GM12878 (cell line): Measurements from ENCODE around the gene CDK17. TPM values are rescaled to one million over a fixed set of nuclear protein-coding genes. Genes with fewer than 3 reads are reported as not detected.

ENCODE experiments used
- BCLAF1 ChIP-seq: fragments of 450-650 bp; IDR thresholded peaks from 2 replicates; pipeline ENCODE4 v1.6.1; 2017; ENCODE audit warnings: antibody characterized with exemption, mild to moderate bottlenecking, moderate library complexity
- BMI1 ChIP-seq: fragments of 450-650 bp; IDR thresholded peaks from 2 replicates; pipeline ENCODE4 v1.6.1; 2016; ENCODE audit warnings: mild to moderate bottlenecking, moderate library complexity, borderline replicate concordance
- CUX1 ChIP-seq: IDR thresholded peaks from 2 replicates; pipeline ENCODE4 v1.6.1; 2012; ENCODE audit warnings: improper control_type of control experiment, low read depth, low read length; ENCODE audit not compliant: insufficient replicate concordance
- FOXM1 ChIP-seq: IDR thresholded peaks from 2 replicates; pipeline ENCODE4 v1.6.1; 2012; ENCODE audit warnings: low read depth, mild to moderate bottlenecking, inconsistent platforms, low read length, moderate library complexity
- MAX ChIP-seq: IDR thresholded peaks from 2 replicates; pipeline ENCODE4 v1.6.1; 2012; ENCODE audit warnings: low read depth, low read length, improper control_type of control experiment
- MXI1 ChIP-seq: fragments of 150-350 bp; IDR thresholded peaks from 2 replicates; pipeline ENCODE4 v1.6.1; 2011; ENCODE audit warnings: low read depth, mild to moderate bottlenecking, inconsistent platforms, low read length, improper control_type of control experiment
- NFYA ChIP-seq: IDR thresholded peaks from 2 replicates; pipeline ENCODE4 v1.6.1; 2011; ENCODE audit warnings: low read depth, mild to moderate bottlenecking, low read length, improper control_type of control experiment, borderline replicate concordance
- POLR2AphosphoS5 ChIP-seq: IDR thresholded peaks from 2 replicates; pipeline ENCODE4 v1.6.1; 2011; ENCODE audit warnings: mild to moderate bottlenecking, low read length, inconsistent platforms
- RB1 ChIP-seq: fragments of 450-650 bp; formaldehyde crosslinking; IDR thresholded peaks from 2 replicates; pipeline ENCODE4 v1.6.1; 2017; ENCODE audit warnings: mild to moderate bottlenecking, borderline replicate concordance
- RFX5 ChIP-seq: IDR thresholded peaks from 2 replicates; pipeline ENCODE4 v1.6.1; 2011; ENCODE audit warnings: low read depth, low read length, improper control_type of control experiment
- SKIL ChIP-seq: fragments of 450-650 bp; IDR thresholded peaks from 2 replicates; pipeline ENCODE4 v1.6.1; 2017; ENCODE audit warnings: mild to moderate bottlenecking, low read depth, inconsistent platforms; ENCODE audit not compliant: poor library complexity, severe bottlenecking
- TAF1 ChIP-seq: IDR thresholded peaks from 2 replicates; pipeline ENCODE4 v1.6.1; 2011; ENCODE audit warnings: mild to moderate bottlenecking, low read depth, low read length, borderline replicate concordance
- TCF3 ChIP-seq: IDR thresholded peaks from 2 replicates; pipeline ENCODE4 v1.6.1; 2012; ENCODE audit warnings: low read depth, mild to moderate bottlenecking, low read length, borderline replicate concordance; ENCODE audit not compliant: insufficient read depth
- USF1 ChIP-seq: IDR thresholded peaks from 2 replicates; pipeline ENCODE4 v1.6.1; 2011; ENCODE audit warnings: borderline replicate concordance, low read depth, mild to moderate bottlenecking, moderate library complexity, mixed read lengths, low read length; ENCODE audit not compliant: insufficient read depth; ENCODE audit errors: extremely low read length
- polyA plus RNA-seq, 11 experiments: library from polyadenylated mRNA; depleted of rRNA in 4 of 11; unstranded in 6 of 11; stranded (reverse) in 5 of 11; fragments of >200 nt; fragmentation: Nextera tagmentation in 4 of 11; fragmentation: Illumina TruSeq in 1 of 11; extraction: Ambion mirVana in 4 of 11; extraction: Trizol in 1 of 11; gene quantifications; 1 replicate in 1 of 11; 2 replicates in 10 of 11; pipeline versions ENCODE4 v1.2.1 to v1.2.3, GENCODE V29; 2011 to 2016; ENCODE audit warnings: inconsistent platforms in 2 of 11, missing spikeins in 2 of 11, low read depth in 1 of 11
- total RNA-seq, 4 experiments: library from RNA; depleted of rRNA in 3 of 4; stranded (reverse); fragments of >200 nt in 3 of 4; fragmentation: Illumina TruSeq in 1 of 4; extraction: Trizol in 1 of 4; gene quantifications; 2 replicates each; pipeline versions ENCODE4 v1.2.1 to v1.2.3, GENCODE V29; 2013 to 2021

Gene CDK17
- total and polyA plus RNA-seq, 10 of the 15 experiments (the other 5 are each of a cell fraction or from before 2014, with no cell fraction given) = 5.6 to 45.6 (median 18.3) TPM

- TF ChIP-seq USF1 = no peak
- TF ChIP-seq TCF3 = no peak
- TF ChIP-seq MXI1 = no peak; the same call in 1 of the 2 replicates
- no peak for TF ChIP-seq BMI1
- TF ChIP-seq POLR2AphosphoS5 = peak; percentile 83
- TF ChIP-seq NFYA = no peak
- peak; percentile 63; the same call in 1 of the 2 replicates for TF ChIP-seq TAF1
- TF ChIP-seq BCLAF1 = no peak
- TF ChIP-seq RFX5 = no peak
- no peak for TF ChIP-seq CUX1
- TF ChIP-seq FOXM1 = 0 out of 2 replicates have a peak, but pooled peaks have one; percentile 13
- peak; percentile 95; the same call in 1 of the 2 replicates for TF ChIP-seq RB1
- TF ChIP-seq SKIL = peak; percentile 62
- TF ChIP-seq MAX = no peak; the same call in 1 of the 2 replicates
Observed at GRCh38 chr12:96399120-96399918, 920 bp downstream of the CDK17 start (continued).
